ENCODE measurements around the gene AKAP6.

AKAP6 gene

GRCh38 chr14:32534145-32534544 is 205.0 kb downstream of the AKAP6 start:
- H3K9me3 ChIP-seq (ENCODE audit: control insufficient read depth, low read length), result no peaks in the 10 kb centered on the region
- WGBS, 2 experiments (ENCODE audit: insufficient coverage in 2 of 2), result 83 to 86% methylated on average over 2 of the region's 3 CpGs
- H3K36me3 ChIP-seq (ENCODE audit: control insufficient read depth, insufficient read depth, low read length), result no peaks in the 10 kb centered on the region
- H3K4me3 ChIP-seq (ENCODE audit: extremely low read depth, insufficient read depth, low read length, poor library complexity, severe bottlenecking), result no peak overlapping the region
- H3K4me1 ChIP-seq (ENCODE audit: control insufficient read depth, insufficient read depth, low read length, poor library complexity, severe bottlenecking), result no peaks in the 10 kb centered on the region
- no peak overlapping the region for H3K27ac ChIP-seq (ENCODE audit: low read depth, low read length, severe bottlenecking)

GRCh38 chr14:32536175-32536574 is 207.1 kb downstream of the AKAP6 start:
- Histone ChIP-seq H3K4me1 (ENCODE audit: control insufficient read depth, insufficient read depth, low read length, poor library complexity, severe bottlenecking) (no peaks in the 10 kb centered on the region), H3K9me3 (ENCODE audit: control insufficient read depth, low read length) (no peaks in the 10 kb centered on the region), H3K27ac (ENCODE audit: low read depth, low read length, severe bottlenecking) (no peak overlapping the region), H3K36me3 (ENCODE audit: control insufficient read depth, insufficient read depth, low read length) (no peaks in the 10 kb centered on the region), H3K4me3 (ENCODE audit: extremely low read depth, insufficient read depth, low read length, poor library complexity, severe bottlenecking) (no peak overlapping the region)
- 95 to 100% methylated on average over 2 of the region's 2 CpGs for WGBS, 2 experiments (ENCODE audit: insufficient coverage in 2 of 2)

GRCh38 chr14:32537166-32537565 is 208.1 kb downstream of the AKAP6 start:
- no peaks in the 10 kb centered on the region for H3K36me3 ChIP-seq (ENCODE audit: control insufficient read depth, insufficient read depth, low read length)
- no peak overlapping the region for H3K4me3 ChIP-seq (ENCODE audit: extremely low read depth, insufficient read depth, low read length, poor library complexity, severe bottlenecking)
- no peaks in the 10 kb centered on the region for H3K9me3 ChIP-seq (ENCODE audit: control insufficient read depth, low read length)
- H3K4me1 ChIP-seq (ENCODE audit: control insufficient read depth, insufficient read depth, low read length, poor library complexity, severe bottlenecking), result no peaks in the 10 kb centered on the region
- 87 to 100% methylated on average over 1 to 4 of the region's 4 CpGs for WGBS, 2 experiments (ENCODE audit: insufficient coverage in 2 of 2)
- H3K27ac ChIP-seq (ENCODE audit: low read depth, low read length, severe bottlenecking), result no peak overlapping the region

- WGBS, 2 experiments (ENCODE audit: insufficient coverage in 2 of 2), result 80% methylated on average over 2 of the region's 3 CpGs; no CpG with 5 or more reads in 1 of the 2 experiments
These were observed 213.4 kb downstream of the AKAP6 start for GRCh38 chr14:32542507-32542906.

GRCh38 chr14:32545095-32545494 is 216.0 kb downstream of the AKAP6 start:
- H3K9me3 ChIP-seq (ENCODE audit: control insufficient read depth, low read length), result no peaks in the 10 kb centered on the region
- no peaks in the 10 kb centered on the region for H3K36me3 ChIP-seq (ENCODE audit: control insufficient read depth, insufficient read depth, low read length)
- H3K4me1 ChIP-seq (ENCODE audit: control insufficient read depth, insufficient read depth, low read length, poor library complexity, severe bottlenecking), result peaks cover 19% of the 10 kb centered on the region
- H3K4me3 ChIP-seq (ENCODE audit: extremely low read depth, insufficient read depth, low read length, poor library complexity, severe bottlenecking), result no peak overlapping the region
- H3K27ac ChIP-seq (ENCODE audit: low read depth, low read length, severe bottlenecking), result no peak overlapping the region
- WGBS, 2 experiments (ENCODE audit: insufficient coverage in 2 of 2), result 90 to 98% methylated on average over 3 to 4 of the region's 4 CpGs

More at GRCh38 chr14:32542507-32542906, 213.4 kb downstream of the AKAP6 start:
- H3K4me3 ChIP-seq (ENCODE audit: extremely low read depth, insufficient read depth, low read length, poor library complexity, severe bottlenecking), result no peak overlapping the region
- no peaks in the 10 kb centered on the region for H3K9me3 ChIP-seq (ENCODE audit: control insufficient read depth, low read length)
- H3K4me1 ChIP-seq (ENCODE audit: control insufficient read depth, insufficient read depth, low read length, poor library complexity, severe bottlenecking), result peaks cover 19% of the 10 kb centered on the region
- no peaks in the 10 kb centered on the region for H3K36me3 ChIP-seq (ENCODE audit: control insufficient read depth, insufficient read depth, low read length)
- no peak overlapping the region for H3K27ac ChIP-seq (ENCODE audit: low read depth, low read length, severe bottlenecking)

- Histone ChIP-seq H3K9me3 (ENCODE audit: control insufficient read depth, low read length) (no peaks in the 10 kb centered on the region), H3K4me3 (ENCODE audit: extremely low read depth, insufficient read depth, low read length, poor library complexity, severe bottlenecking) (no peak overlapping the region), H3K4me1 (ENCODE audit: control insufficient read depth, insufficient read depth, low read length, poor library complexity, severe bottlenecking) (peaks cover 19% of the 10 kb centered on the region), H3K36me3 (ENCODE audit: control insufficient read depth, insufficient read depth, low read length) (no peaks in the 10 kb centered on the region), H3K27ac (ENCODE audit: low read depth, low read length, severe bottlenecking) (no peak overlapping the region)
- 87 to 94% methylated on average over 5 to 6 of the region's 10 CpGs for WGBS, 2 experiments (ENCODE audit: insufficient coverage in 2 of 2)
These were observed 216.6 kb downstream of the AKAP6 start for GRCh38 chr14:32545506-32546210.

- Histone ChIP-seq H3K4me3 (ENCODE audit: extremely low read depth, insufficient read depth, low read length, poor library complexity, severe bottlenecking) (no peak overlapping the region), H3K9me3 (ENCODE audit: control insufficient read depth, low read length) (no peaks in the 10 kb centered on the region), H3K27ac (ENCODE audit: low read depth, low read length, severe bottlenecking) (no peak overlapping the region), H3K4me1 (ENCODE audit: control insufficient read depth, insufficient read depth, low read length, poor library complexity, severe bottlenecking) (peaks cover 19% of the 10 kb centered on the region), H3K36me3 (ENCODE audit: control insufficient read depth, insufficient read depth, low read length) (no peaks in the 10 kb centered on the region)
- 100% methylated on average over 1 of the region's 2 CpGs; no CpG with 5 or more reads in 1 of the 2 experiments for WGBS, 2 experiments (ENCODE audit: insufficient coverage in 2 of 2)
These were observed 217.1 kb downstream of the AKAP6 start for GRCh38 chr14:32546246-32546645.

- no peak overlapping the region for H3K27ac ChIP-seq (ENCODE audit: low read depth, low read length, severe bottlenecking)
- no peak overlapping the region for H3K4me3 ChIP-seq (ENCODE audit: extremely low read depth, insufficient read depth, low read length, poor library complexity, severe bottlenecking)
- H3K4me1 ChIP-seq (ENCODE audit: control insufficient read depth, insufficient read depth, low read length, poor library complexity, severe bottlenecking), result peaks cover 8% of the 10 kb centered on the region
- H3K9me3 ChIP-seq (ENCODE audit: control insufficient read depth, low read length), result no peaks in the 10 kb centered on the region
- H3K36me3 ChIP-seq (ENCODE audit: control insufficient read depth, insufficient read depth, low read length), result no peaks in the 10 kb centered on the region
These were observed 223.7 kb downstream of the AKAP6 start for GRCh38 chr14:32552766-32553165.

- no peaks in the 10 kb centered on the region for H3K36me3 ChIP-seq (ENCODE audit: control insufficient read depth, insufficient read depth, low read length)
- no CpG with 5 or more reads among the region's 1 CpG for WGBS, 2 experiments (ENCODE audit: insufficient coverage in 2 of 2)
- H3K27ac ChIP-seq (ENCODE audit: low read depth, low read length, severe bottlenecking), result no peak overlapping the region
These were observed 229.9 kb downstream of the AKAP6 start for GRCh38 chr14:32559048-32559447.

GRCh38 chr14:32559590-32559989 is 230.5 kb downstream of the AKAP6 start:
- no CpG with 5 or more reads among the region's 1 CpG for WGBS, 2 experiments (ENCODE audit: insufficient coverage in 2 of 2)
- no peaks in the 10 kb centered on the region for H3K36me3 ChIP-seq (ENCODE audit: control insufficient read depth, insufficient read depth, low read length)
- H3K4me3 ChIP-seq (ENCODE audit: extremely low read depth, insufficient read depth, low read length, poor library complexity, severe bottlenecking), result no peak overlapping the region
- H3K27ac ChIP-seq (ENCODE audit: low read depth, low read length, severe bottlenecking), result no peak overlapping the region
- H3K9me3 ChIP-seq (ENCODE audit: control insufficient read depth, low read length), result no peaks in the 10 kb centered on the region
- peaks cover 32% of the 10 kb centered on the region for H3K4me1 ChIP-seq (ENCODE audit: control insufficient read depth, insufficient read depth, low read length, poor library complexity, severe bottlenecking)

More at GRCh38 chr14:32559048-32559447, 229.9 kb downstream of the AKAP6 start:
- peaks cover 28% of the 10 kb centered on the region for H3K4me1 ChIP-seq (ENCODE audit: control insufficient read depth, insufficient read depth, low read length, poor library complexity, severe bottlenecking)
- H3K9me3 ChIP-seq (ENCODE audit: control insufficient read depth, low read length), result no peaks in the 10 kb centered on the region
- no peak overlapping the region for H3K4me3 ChIP-seq (ENCODE audit: extremely low read depth, insufficient read depth, low read length, poor library complexity, severe bottlenecking)

- H3K4me3 ChIP-seq (ENCODE audit: extremely low read depth, insufficient read depth, low read length, poor library complexity, severe bottlenecking), result no peak overlapping the region
- H3K36me3 ChIP-seq (ENCODE audit: control insufficient read depth, insufficient read depth, low read length), result no peaks in the 10 kb centered on the region
- peaks cover 38% of the 10 kb centered on the region for H3K4me1 ChIP-seq (ENCODE audit: control insufficient read depth, insufficient read depth, low read length, poor library complexity, severe bottlenecking)
- no peaks in the 10 kb centered on the region for H3K9me3 ChIP-seq (ENCODE audit: control insufficient read depth, low read length)
- WGBS, 2 experiments (ENCODE audit: insufficient coverage in 2 of 2), result 4% methylated on average over 3 of the region's 9 CpGs
- peak overlapping the region; percentile 89 for H3K27ac ChIP-seq (ENCODE audit: low read depth, low read length, severe bottlenecking)
These were observed 231.2 kb downstream of the AKAP6 start for GRCh38 chr14:32560209-32560857.

Data from mesodermal cell (in vitro differentiated cells).